ENCODE results near the gene ENDOV. TPM values are rescaled to one million over a fixed set of nuclear protein-coding genes. Genes with fewer than 3 reads are reported as not detected.

The ENDOV gene
- total RNA-seq = 10 to 100 TPM in 2 of 4 donors, 1 to 10 TPM in 2; 2.0 to 17.5 (median 9.9) TPM

DNA sequence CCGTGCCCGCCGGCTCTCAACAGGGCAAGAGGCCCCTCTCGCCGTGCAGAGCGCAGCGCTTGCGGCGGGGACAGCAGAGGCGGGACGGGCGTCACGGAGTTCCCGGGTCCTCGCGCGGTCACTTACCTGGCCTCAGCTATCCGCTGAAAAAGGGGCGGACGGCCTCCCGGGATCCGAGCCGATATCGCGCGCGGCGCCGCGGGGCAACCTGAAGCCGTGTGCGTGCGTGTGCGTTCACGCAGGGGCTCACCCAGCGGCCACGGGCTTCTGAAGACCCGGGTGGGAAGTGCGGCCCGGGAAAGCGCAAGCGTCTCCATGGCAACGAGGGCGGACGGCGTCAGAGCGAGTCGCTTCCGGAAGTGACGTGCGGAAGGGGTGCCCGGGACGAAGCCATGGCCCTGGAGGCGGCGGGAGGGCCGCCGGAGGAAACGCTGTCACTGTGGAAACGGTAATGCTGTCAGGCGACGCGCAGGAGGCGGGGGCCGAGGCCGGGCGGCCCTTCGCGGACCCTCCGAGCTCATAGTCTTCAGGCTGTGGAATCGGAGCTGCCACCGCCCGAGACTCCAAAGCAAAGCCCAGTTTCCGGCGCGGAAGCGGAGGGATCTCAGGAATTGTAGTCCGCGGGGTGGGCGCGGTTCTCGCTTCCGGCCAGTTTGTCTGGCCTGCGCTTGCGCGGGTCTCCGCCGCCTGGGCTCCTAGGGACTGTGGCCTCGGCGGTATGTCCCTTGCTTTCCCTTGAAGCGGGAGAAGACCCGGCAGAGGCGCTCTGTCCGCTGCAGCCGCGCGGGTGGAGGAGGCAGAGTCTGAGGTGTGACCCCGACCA lies at the start of gene ENDOV:
TSS of gene ENDOV (plus strand) at position 365 of the 823 bp plus-strand sequence. CDS start at position 393, 28 bp downstream.
- TF ChIP-seq, protein P1, sequence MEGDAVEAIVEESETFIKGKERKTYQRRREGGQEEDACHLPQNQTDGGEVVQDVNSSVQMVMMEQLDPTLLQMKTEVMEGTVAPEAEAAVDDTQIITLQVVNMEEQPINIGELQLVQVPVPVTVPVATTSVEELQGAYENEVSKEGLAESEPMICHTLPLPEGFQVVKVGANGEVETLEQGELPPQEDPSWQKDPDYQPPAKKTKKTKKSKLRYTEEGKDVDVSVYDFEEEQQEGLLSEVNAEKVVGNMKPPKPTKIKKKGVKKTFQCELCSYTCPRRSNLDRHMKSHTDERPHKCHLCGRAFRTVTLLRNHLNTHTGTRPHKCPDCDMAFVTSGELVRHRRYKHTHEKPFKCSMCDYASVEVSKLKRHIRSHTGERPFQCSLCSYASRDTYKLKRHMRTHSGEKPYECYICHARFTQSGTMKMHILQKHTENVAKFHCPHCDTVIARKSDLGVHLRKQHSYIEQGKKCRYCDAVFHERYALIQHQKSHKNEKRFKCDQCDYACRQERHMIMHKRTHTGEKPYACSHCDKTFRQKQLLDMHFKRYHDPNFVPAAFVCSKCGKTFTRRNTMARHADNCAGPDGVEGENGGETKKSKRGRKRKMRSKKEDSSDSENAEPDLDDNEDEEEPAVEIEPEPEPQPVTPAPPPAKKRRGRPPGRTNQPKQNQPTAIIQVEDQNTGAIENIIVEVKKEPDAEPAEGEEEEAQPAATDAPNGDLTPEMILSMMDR (IDR thresholded peaks at IDR 0.05; ENCODE audit: low read depth) = no peak

DNA sequence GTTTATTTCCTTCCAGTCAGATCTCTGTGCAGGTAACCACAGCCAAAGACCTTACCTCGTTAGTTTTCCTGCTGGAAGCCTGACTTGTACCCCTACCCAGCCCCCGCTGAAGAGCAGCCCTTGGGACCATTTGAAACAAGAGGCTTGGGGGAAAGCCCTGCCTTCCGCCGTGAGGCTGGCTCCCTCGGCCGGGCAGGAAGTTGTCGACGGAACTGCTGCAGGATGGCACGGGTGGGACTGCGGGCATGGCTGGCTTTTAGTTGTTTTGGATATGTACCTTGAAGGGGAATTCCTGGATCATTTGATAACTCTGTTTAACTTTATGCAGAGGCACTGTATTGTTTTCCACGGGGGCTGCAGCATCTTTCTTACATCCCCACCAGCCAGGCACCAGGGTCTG lies 49.0 kb upstream of the ENDOV start:
- TF ChIP-seq, protein P1 (IDR thresholded peaks at IDR 0.05; ENCODE audit: low read depth) = no peak

DNA sequence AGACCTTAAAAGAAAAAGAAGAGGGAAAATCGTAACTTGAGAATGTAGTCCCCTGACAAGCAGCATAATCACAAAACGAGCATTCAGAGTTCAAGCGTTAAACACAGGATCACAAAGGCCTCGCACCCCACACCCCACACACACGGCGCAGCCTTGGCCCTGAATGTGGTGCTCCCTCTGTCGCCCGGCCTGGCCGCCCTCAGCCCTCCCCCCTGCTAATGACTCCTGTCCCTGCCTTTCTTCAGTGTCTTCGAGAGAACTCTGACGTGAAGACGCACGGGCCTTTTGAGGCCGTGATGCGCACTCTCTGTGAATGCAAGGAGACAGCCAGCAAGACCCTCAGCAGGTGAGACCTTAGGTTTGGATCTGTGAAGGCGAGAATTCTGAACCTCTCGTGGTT lies 47.5 kb upstream of the ENDOV start:
- TF ChIP-seq, protein P1 (IDR thresholded peaks at IDR 0.05; ENCODE audit: low read depth) = no peak

DNA sequence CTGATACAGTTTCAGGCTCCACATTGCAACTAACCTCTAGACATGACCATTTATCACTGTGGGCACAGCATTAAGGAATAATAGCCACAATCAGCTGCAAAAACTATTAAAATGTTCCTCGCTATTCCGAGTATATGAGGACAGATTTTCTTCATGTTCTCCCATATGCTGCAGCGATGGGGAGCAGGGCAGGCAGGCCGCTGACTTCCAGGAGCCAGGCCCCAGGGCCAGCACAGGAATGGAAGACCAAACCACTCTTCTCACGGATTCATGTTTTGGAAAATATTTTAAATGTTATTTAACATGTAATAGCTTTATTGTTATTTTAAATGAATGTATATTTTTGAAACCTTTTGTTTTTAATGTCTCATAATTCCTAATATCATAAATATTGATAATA lies 43.8 kb upstream of the ENDOV start:
- TF ChIP-seq, protein P1 (IDR thresholded peaks at IDR 0.05; ENCODE audit: low read depth) = no peak

- TF ChIP-seq, protein P1 (IDR thresholded peaks at IDR 0.05; ENCODE audit: low read depth) = no peak
These were observed 42.5 kb upstream of the ENDOV start for GRCh38 chr17:80372456-80372855.

GRCh38 chr17:80372922-80373570 lies 41.9 kb upstream of the ENDOV start:
- TF ChIP-seq, protein P1 (IDR thresholded peaks at IDR 0.05; ENCODE audit: low read depth) = no peak

DNA sequence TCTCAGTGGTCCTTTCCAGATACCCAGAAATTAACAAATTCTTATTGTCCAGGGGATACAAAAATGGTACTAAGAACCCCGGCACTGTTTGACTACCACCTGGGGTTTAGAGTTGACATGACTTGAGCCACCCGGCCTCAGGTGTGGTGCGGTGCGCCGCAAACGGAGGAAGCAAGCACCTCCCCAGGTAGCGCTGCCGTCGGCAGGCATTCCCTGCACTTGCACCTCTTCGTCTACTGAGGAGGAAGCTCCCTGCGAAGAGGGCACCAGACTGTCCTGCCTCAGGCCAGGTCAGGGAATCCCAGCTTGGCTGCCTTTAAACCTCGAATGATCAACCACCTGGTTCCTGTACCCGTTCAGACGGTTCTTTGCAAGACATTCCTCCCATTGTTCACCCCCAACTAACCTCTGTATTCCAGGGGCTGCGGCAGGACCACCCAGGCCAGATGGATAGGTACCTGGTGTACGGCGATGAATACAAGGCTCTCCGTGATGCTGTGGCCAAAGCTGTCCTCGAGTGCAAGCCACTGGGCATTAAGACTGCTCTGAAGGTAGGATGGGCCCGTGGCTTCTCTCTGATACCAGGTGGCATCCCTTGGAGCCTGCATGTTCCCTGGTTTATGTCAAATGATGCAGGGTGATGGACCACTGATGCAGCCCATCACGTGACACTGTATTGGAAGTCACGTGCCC lies 40.8 kb upstream of the ENDOV start:
- TF ChIP-seq, protein P1 (IDR thresholded peaks at IDR 0.05; ENCODE audit: low read depth) = no peak
